Pancreas (tissue), 10 donors: Measurements from ENCODE around the gene SPRR2G. TPM values are rescaled to one million over a fixed set of nuclear protein-coding genes. Genes with fewer than 3 reads are reported as not detected.
"Not testable (repeated sequence)": the region's sequence is repeated elsewhere in the genome, so short reads cannot be mapped to it uniquely, and the experiment has no call there.

Experiments used
- ATAC-seq, 4 donors: fragments of 200-7000 bp; cut with Tn5 transposase; one replicate each; pipeline versions ENCODE4 v1.8.0 to v1.9.1; 2020; ENCODE audit warnings: mild to moderate bottlenecking in 4 of 4, moderate library complexity in 4 of 4
- DNase-seq, 6 donors: peaks; one replicate each; pipeline ENCODE4 v3.0.0-alpha.2; 2020
- FAIRE-seq: peaks from 2 replicates; lab custom pipeline; 2012; peaks lifted over from hg19 to GRCh38; lab: Jason Lieb, UNC
- H3K27ac ChIP-seq, 4 donors: fragments of 200-600 bp; sonication (generic); 1 replicate in 3 of 4; 2 replicates in 1 of 4; pipeline versions ENCODE4 v1.5.0 to v1.8.0; 2020
- H3K27me3 ChIP-seq, 4 donors: fragments of 200-600 bp; one replicate each; pipeline ENCODE4 v1.8.0; 2021
- H3K36me3 ChIP-seq, 3 donors: fragments of 200-600 bp; sonication (generic) in 1 of 3; one replicate each; pipeline versions ENCODE4 v1.5.0 to v1.8.0; 2020 to 2021
- H3K4me1 ChIP-seq, 3 donors: fragments of 200-600 bp; one replicate each; pipeline ENCODE4 v1.8.0; 2021
- H3K4me3 ChIP-seq, 4 donors: fragments of 200-600 bp; sonication (generic) in 2 of 4; one replicate each; pipeline versions ENCODE4 v1.5.0 to v1.8.0; 2020 to 2021
- H3K9me3 ChIP-seq, 4 donors: fragments of 200-600 bp; one replicate each; pipeline ENCODE4 v1.8.0; 2021
- CTCF ChIP-seq, 4 donors: fragments of 200-600 bp; sonication (generic) in 3 of 4; IDR thresholded peaks; one replicate each; pipeline versions ENCODE4 v1.5.0 to v1.8.0; 2021; ENCODE audit warnings: antibody characterized with exemption in 4 of 4
- WGBS, 2 donors: extraction: QIAGEN DNeasy Blood & Tissue Kit; methylation state at CpG; one replicate each; pipeline ENCODE4 v1.1.7; 2013; 5-methylcytosine and 5-hydroxymethylcytosine counted together
- intact Hi-C, 3 donors: fragments of 100-400 bp; cut with DNase I; formaldehyde crosslinking; loops; one replicate each; pipeline versions ENCODE4 v1.11.1 to v1.14.2; 2022
- polyA plus RNA-seq, 2 donors: library from polyadenylated mRNA; stranded (reverse); fragments of 200-250 nt; gene quantifications; one replicate each; pipeline ENCODE4 v1.2.3, GENCODE V29; 2013
- total RNA-seq, 6 donors: library from RNA; stranded (reverse); fragmentation: NEBNext Ultra II Directional in 4 of 6; extraction: Animal tissue kit (Norgen Biotek cat#: 25700) in 4 of 6; gene quantifications; one replicate each; pipeline versions ENCODE4 v1.2.1 to v1.2.4, GENCODE V29; 2021 to 2023
- donor health status: healthy with polysubstance abuse.
- donor health status: DM: no; HTN: no; CAD: no; lungs with moderate emphysema.
- donor health status: DM: no; HTN: no; CAD: no.
- donor health status: control.
- donor health status: control.
- donor health status: Bipolar disorder and iron deficiency.
- donor health status: DM: yes; HTN: yes; CAD: no.
- donor health status: DM: no; HTN: no; CAD: no.
- donor health status: DM: no; HTN: no; CAD: no.
- donor health status: DM: yes; HTN: yes; CAD: no.

The SPRR2G gene
- total and polyA plus RNA-seq, 8 donors, result not detected

- H3K27me3 ChIP-seq, result no peaks in the 10 kb centered on the region
- ATAC-seq, result no peak
- H3K27ac ChIP-seq, result no peak overlapping the region
- intact Hi-C loops, result no loop called here
- FAIRE-seq, result no peak
- 69 to 72% methylated on average over 3 of the region's 3 CpGs for WGBS, 2 donors
- H3K4me3 ChIP-seq, result no peak overlapping the region
- H3K4me1 ChIP-seq, result no peaks in the 10 kb centered on the region
- TF ChIP-seq CTCF (IDR thresholded peaks at IDR 0.05), result no peak
- H3K36me3 ChIP-seq, result no peaks in the 10 kb centered on the region
- no peaks in the 10 kb centered on the region for H3K9me3 ChIP-seq
- no peak for DNase-seq
Observed at GRCh38 chr1:153152481-153152880, 1.8 kb upstream of the SPRR2G start.

- H3K27me3 ChIP-seq, result no peaks in the 10 kb centered on the region
- intact Hi-C loops, result no loop called here
- WGBS, 2 donors, result 89 to 92% methylated on average over 3 of the region's 3 CpGs
- FAIRE-seq (no peak), DNase-seq (no peak), ATAC-seq (no peak)
- H3K4me1 ChIP-seq, result peaks cover 0 to 7% (median 0%) of the 10 kb centered on the region in 3 donors
- H3K36me3 ChIP-seq, result no peaks in the 10 kb centered on the region
- TF ChIP-seq CTCF (IDR thresholded peaks at IDR 0.05), result no peak
- no peak overlapping the region for H3K4me3 ChIP-seq
- H3K27ac ChIP-seq, result peak overlapping the region in 1 of 4 donors; percentile 30
- H3K9me3 ChIP-seq, result no peaks in the 10 kb centered on the region
Observed at GRCh38 chr1:153141377-153141776, 9.3 kb downstream of the SPRR2G start.

- H3K9me3 ChIP-seq, result no peaks in the 10 kb centered on the region
- H3K27ac ChIP-seq, result peak overlapping the region in 1 of 4 donors; percentile 30
- peaks cover 0 to 7% (median 0%) of the 10 kb centered on the region in 3 donors for H3K4me1 ChIP-seq
- TF ChIP-seq CTCF (IDR thresholded peaks at IDR 0.05), result no peak
- H3K27me3 ChIP-seq, result no peaks in the 10 kb centered on the region
- 26 to 35% methylated on average over 3 of the region's 3 CpGs for WGBS, 2 donors
- no peak for FAIRE-seq
- ATAC-seq, result peak in 2 of 4 donors; percentile 53 to 84
- no peak overlapping the region for H3K4me3 ChIP-seq
- H3K36me3 ChIP-seq, result no peaks in the 10 kb centered on the region
- intact Hi-C loops, result no loop called here
- DNase-seq, result peak in 3 of 6 donors; percentile 38 to 58 (median 43)
Observed at GRCh38 chr1:153140484-153140883, 10.2 kb downstream of the SPRR2G start.

GRCh38 chr1:153133743-153134142 lies 16.9 kb downstream of the SPRR2G start:
- no peaks in the 10 kb centered on the region for H3K9me3 ChIP-seq
- DNase-seq (no peak), FAIRE-seq (no peak), ATAC-seq (no peak)
- H3K27ac ChIP-seq, result no peak overlapping the region
- 77 to 83% methylated on average over 2 of the region's 2 CpGs for WGBS, 2 donors
- H3K4me1 ChIP-seq, result no peaks in the 10 kb centered on the region
- no peak overlapping the region for H3K4me3 ChIP-seq
- H3K36me3 ChIP-seq, result no peaks in the 10 kb centered on the region
- no peaks in the 10 kb centered on the region for H3K27me3 ChIP-seq
- intact Hi-C loops, result no loop called here
- TF ChIP-seq CTCF (IDR thresholded peaks at IDR 0.05), result no peak

- Histone ChIP-seq H3K36me3 (no peaks in the 10 kb centered on the region), H3K27ac (no peak overlapping the region), H3K4me3 (no peak overlapping the region), H3K27me3 (no peaks in the 10 kb centered on the region), H3K9me3 (no peaks in the 10 kb centered on the region), H3K4me1 (no peaks in the 10 kb centered on the region)
- intact Hi-C loops, result no loop called here
- WGBS, 2 donors, result 88 to 94% methylated on average over 1 of the region's 1 CpG
- FAIRE-seq (no peak), DNase-seq (no peak), ATAC-seq (no peak)
- no peak for TF ChIP-seq CTCF (IDR thresholded peaks at IDR 0.05)
Observed at GRCh38 chr1:153133267-153133666, 17.4 kb downstream of the SPRR2G start.

GRCh38 chr1:153128688-153129087 lies 22.0 kb downstream of the SPRR2G start:
- WGBS, 2 donors, result 92 to 95% methylated on average over 4 of the region's 4 CpGs
- DNase-seq, H3K4me1 ChIP-seq, H3K27me3 ChIP-seq, intact Hi-C loops, ATAC-seq, H3K4me3 ChIP-seq, H3K9me3 ChIP-seq, H3K36me3 ChIP-seq, H3K27ac ChIP-seq, FAIRE-seq: not testable (repeated sequence)
